Suppressor macrophage (primary cell): ENCODE results near the gene ASB5.

ENCODE experiments used
- DNase-seq, 4 experiments: peaks; one replicate each; pipeline ENCODE4 v3.0.0-alpha.2; 2020 to 2022

Gene ASB5

DNA sequence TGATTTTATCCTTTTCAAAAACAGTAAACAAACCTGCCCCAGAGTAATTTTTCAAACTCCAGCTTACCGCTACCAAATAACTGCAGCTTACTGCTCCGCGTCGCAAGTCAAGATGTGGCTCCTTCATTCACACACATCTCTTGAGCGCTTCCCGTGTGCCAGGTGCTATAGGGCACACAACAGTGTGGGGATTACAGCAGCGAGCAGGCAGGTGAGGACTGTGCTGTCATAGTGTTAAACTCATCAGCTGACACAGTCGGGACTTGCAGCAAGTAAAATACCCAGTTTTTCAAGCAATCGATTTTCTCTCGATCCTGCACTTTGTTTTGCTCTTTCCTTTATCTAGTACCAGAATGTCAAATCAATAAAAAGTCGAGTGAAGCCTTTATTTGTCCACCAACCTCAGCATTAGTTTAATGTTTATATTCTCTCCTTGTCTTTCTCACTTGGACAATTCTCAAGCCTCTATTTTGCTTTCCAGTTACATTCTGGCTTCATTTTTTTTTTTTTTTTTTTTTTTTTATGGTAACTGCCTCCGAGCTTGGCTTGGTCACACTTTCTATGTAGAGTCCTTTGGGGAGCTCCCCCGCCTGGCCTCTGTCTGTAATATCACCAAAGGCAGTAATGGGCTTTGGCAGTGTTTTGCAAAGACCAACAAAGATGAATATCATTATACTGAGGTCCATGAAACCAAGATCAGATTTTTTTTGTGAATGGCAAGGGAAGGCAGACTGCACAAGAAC is 8.3 kb upstream of the ASB5 start:
- peak; percentile 19 to 62 (median 46) for DNase-seq

DNA sequence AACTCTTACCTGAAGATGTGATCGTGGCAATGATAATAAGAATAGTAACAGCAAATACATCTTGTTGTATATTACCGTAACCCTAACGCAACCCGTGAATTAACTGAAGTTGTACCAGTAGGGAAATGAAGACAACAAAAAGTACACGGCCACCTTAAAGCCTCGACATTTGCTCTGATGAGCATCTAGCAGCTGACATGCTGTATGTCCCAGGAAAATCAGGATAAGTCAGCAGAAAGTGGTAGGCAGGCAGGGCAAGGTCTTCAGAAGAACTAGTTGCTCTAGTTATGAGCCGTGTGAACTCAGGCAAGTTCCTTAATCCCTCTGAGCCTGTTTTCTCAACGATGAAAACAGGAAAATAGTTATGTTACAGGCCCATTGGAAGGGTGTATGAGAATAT is 7.7 kb upstream of the ASB5 start:
- no peak for DNase-seq

DNA sequence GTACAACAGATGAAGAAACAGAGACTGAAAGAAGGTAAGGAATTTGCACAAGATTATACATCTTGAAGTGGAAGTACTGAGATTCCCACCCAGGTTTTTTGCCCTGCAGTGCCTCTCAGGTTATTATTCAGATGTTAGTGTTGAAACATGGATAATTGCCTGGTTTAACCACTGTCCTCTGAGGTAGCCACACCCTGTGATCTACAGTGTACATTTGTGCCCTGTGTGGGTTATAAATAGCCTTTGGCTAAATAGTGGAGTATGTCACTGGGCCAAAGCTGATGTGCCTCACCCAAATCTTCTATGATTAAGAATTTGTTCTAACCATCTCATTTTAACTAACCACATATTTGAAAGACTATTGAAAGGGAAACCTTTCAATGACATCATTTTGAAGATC is 5.4 kb upstream of the ASB5 start:
- no peak for DNase-seq

DNA sequence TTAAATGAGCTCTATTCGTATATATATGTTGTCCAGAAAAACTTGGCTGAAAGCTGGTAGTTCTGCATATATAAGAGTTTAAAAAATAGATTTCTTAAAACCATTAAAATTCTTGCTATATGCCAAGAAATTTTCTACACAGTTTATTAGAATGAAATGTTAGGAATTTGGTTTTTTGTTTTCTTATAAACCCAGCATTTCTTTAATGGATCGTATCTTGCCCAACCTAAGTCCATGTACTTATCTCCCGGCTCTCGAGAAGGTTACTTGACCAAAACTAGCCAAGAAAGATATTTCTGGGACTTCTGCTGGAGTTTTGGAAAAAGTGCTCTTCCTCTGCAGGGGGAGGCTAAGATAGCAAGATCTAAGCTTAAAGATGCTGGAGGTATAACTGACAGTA is 4.7 kb upstream of the ASB5 start:
- no peak for DNase-seq

DNA sequence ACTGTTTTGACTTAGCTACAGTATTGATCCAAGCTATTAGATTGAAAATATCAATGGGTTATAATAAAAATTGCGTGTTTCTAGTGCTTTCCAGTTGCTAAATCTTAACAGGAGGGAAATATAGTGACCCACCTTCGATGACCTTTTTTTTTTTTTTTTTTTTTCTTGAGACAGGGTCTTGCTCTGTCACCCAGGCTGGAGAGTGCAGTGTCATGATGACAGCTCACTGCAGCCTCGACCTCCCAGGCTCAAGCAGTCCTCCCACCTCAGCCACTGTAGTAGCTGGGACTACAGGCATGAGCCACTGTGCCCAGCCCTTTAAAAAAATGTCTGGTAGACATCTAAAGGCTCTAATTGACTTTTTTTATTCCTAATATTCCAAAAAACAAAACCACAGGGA is 3.8 kb upstream of the ASB5 start:
- DNase-seq: no peak

DNA sequence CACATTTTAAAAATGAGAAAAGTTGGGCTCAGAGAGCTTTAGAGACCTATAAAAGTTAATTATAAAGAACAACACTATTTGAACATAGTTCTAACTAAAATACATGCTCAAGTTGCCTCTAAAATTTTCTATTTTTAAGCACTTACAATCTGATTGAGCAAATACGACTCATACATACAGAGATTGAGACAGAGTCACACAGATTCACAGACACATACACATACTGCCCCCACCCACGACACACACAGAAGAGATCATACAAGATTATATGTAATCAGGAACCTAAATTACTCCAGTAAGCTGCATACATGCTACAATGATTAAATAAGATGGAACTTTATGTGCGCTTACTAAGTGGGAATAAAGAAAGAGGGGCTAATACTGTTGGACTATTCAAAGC is 2.7 kb upstream of the ASB5 start:
- peak in 3 of 4 experiments; percentile 7 to 60 (median 18) for DNase-seq

DNA sequence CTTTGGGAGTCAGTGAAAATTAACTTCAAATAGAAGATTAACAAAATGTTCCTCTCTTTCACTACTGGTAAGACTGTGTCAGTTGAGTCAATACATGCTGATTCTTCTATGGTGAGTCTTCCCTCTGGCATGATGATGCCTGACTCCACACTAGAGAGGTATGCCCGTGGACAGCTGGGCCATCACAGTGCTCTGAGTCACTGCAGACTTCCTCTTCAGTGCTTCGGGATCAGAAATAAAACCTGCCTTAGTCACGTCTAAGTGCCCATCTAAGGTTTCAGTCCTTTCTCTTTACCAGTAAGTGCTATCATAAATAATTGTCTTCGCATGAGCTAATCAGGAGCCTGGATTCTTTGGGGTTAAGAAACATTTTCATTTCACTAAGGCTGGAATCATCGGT is 1.6 kb upstream of the ASB5 start:
- DNase-seq: peak; percentile 14 to 70 (median 27)

DNA sequence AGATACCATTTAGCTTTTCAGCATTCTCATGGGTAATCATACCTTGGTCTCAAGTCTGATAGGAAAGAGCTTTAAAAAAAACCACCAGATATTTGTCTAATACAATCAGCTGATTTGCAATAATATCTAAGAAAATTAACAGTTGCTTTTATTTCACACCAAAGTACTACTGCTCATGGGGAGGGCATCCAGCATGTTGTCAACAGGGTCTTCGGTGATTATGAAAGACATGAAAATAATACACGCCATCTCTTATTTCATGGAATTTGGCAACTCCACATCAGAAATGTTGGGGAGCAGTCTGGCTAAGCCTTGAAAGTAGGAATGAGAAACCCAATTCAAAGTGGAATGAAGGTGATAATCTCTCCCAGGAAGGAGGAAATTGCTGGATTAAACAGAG is 3.0 kb downstream of the ASB5 start:
- DNase-seq: no peak

DNA sequence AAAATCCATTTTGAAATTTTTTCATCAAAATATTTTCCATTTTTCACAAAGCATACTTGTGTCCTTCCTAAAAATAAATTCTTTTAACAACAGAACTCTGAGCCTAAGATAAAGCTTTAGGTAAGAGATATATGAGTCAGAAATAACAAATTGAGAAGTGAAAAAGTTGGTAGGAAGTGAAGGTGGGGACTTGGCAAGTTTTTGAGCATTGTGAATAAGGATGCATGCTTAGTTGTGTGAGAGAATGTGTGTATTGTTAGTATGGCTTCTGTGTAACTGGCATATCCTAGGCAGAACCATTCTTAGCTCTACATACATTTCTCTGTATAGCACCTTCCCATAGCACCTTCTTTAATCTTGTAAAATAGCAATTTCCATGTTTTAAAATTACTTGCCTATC is 6.8 kb downstream of the ASB5 start:
- DNase-seq: no peak

DNA sequence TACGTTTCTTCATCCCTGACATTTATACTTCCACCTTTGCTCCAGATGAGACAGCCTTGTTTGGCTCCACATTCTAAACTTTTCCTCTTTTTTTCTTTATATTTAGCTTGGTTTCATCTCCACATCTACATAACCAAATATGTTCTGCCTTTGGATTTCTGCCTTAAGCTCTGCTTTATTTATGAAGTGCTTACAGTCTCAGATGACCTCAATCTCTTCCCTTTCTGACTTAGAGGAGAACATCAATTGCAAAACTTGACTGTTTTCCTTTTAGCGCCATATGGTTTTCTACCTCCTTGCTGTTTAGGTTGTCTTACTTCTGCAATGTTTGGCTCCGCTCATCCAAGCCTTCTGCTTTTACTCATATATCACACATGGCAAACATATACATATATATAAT is 7.5 kb downstream of the ASB5 start:
- no peak for DNase-seq

DNA sequence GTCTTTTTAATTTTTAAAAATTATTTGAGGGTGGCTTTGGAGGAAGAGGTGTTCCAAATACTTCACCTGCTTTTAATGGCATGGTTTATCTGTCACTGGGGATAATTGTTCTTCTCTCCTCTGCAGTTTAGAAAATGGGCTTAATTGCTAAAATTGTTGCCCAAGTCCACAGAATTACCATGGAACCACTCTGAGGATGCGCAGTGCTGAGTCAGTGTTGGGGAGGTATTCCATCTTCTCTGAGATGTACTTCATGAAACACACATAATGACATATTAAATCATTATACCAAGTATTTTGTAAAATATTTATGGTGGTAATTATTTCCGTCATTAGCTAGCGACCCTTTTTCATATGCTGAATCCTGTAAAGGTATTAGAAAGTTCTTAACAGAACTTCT is 8.0 kb downstream of the ASB5 start:
- DNase-seq: no peak

DNA sequence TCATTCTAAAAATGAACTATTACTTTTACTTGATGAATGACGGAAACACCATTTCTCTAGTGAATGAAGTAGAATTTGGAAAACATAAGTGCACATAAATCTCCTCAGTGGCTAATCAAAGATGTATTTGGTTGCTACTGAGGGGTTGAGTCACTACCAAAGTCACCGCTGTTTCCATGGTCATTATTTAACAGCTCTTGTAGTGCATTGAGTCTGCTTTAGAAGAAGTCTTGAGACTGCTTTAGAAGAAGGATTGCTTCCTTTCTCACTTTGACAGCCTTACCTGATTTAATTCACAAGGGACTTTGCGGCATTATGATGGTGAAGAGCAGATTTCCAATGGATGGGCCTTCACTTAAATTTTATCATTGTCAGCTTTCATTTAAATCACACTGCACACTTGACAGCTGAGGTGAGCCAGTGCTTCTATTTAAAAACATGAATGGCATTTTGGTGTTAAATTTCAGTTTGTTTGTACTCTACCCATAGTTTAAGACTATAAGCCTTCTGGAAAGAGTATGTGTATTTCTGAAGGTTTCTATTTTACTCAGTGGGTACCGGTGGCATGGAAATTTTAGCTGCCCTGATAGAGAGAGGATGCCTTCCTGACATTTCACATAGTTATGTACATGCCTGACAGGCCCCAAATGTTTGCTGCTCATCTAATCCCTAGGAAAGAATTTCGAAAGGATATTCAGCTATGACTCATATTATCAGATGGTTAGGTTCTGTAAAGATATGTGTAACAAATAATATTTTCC is 9.5 kb downstream of the ASB5 start:
- no peak for DNase-seq

DNA sequence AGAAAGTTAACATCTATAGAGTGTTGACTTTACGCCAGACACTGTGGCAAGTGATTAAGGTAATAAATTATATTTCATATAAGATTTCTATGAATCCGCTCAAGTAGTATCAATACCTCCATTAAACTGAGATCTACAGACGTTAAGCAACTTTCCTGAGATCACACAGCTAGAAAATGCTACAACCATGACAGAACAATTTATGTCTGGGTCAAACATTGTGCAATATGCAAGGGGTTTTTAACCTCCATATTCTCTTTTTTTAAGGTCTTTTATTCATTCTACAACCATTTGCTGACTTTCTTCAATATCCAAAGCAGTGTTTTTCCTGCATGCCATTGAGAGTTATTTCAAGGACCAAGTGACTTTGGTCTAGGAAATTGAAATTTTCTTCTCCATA is 10.9 kb downstream of the ASB5 start:
- DNase-seq: no peak

DNA sequence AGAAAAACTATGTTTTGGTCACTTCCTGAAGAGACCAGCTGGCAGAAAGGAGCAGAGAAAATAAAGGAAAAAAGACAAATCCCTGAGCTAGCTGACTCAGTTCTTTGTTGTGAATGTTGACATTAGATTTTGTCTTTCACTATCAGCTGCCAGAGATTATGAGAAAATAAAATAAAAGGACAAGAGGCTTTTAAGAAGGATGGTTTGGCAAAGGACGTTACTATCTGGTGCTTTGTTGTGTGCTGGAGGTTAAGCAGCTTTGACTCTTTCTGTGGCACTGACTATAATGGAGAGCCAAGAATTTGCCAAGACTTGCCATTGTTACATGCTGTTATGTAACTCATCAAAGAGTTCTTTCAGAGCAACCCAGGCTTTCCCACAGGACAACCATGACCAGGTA is 12.1 kb downstream of the ASB5 start:
- no peak for DNase-seq

DNA sequence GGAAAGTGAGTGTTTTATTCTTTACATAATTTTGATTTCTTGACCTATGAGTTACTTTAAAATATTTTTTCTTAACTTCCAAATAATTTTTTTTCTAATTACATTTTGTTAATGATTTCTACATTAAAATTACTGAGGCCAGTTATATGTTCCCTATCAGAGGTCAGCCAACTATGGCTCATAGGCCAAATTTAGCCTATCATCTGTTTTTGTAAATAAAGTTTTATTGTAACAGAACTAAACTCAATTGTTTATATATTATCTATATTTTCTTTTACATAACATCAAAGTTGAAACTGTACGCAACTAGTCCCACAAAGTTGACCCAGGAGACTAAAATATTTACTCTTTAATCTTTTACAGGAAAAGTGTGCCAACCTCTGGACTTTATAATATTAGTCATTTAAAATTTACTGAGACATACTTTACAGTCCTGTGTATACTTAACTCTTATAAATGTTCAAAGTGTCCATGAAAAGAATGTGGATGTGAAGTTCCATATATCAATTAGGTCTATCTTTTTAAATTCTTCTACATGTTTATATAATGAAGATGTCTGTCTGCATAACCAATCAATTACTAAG is 26.2 kb downstream of the ASB5 start:
- DNase-seq: no peak

DNA sequence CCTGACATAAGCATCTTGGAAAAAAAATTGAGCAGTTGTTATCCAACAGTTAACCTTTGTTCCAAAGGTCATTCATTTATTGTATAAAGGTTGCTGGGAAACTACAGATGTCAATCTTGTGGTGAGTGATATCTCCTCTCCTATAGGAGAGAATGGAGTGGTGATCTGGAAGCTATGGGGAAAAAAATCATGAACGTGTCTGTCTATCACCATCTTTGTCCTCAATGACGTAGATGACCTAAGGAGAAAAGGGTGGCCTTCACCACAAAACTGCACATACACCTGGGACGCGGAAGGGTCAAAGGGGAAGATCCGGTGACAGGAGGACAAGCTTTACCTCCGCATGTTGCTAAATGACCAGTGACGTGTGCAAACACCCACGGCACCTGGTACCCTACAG is 27.3 kb downstream of the ASB5 start:
- no peak for DNase-seq

DNA sequence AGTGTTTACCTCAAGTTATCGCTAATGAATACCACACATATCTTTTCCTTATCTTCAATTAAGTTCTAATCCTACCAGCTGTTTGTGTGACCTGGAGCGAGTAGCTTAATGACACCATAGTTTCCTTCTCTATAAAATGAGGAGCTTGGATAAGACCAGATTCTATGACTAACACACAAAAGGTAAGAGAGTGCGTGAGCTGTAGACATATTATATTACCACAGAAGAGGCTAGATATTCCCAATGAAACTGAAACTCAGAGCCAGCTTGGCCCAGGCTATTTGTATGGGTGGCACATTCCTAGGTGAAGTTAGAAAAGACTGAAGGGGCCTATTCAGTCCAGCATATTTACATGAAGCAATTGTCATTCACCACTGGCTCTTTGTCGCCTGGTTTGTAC is 30.2 kb downstream of the ASB5 start:
- DNase-seq: no peak

DNA sequence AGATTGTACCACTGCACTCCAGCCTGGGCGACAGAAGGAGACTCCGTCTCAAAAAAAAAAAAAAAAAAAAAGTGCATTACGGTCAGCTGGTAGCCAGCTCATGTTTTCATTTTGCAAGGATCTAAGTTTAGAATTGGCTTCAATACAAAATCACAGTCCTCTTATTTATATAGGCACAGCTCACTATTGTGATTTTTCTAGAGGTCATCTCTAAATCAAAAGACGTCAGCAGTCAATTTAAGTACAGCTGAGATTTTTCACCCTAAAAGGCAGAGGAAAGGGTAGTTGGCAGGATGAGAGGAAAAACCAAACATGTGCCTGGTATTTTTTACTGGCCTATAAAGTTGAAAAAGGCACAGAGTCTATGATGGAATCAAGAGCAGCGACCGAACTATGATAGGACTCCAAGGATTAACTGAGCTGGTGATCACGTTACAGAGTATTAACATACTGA is 30.8 kb downstream of the ASB5 start:
- no peak for DNase-seq

DNA sequence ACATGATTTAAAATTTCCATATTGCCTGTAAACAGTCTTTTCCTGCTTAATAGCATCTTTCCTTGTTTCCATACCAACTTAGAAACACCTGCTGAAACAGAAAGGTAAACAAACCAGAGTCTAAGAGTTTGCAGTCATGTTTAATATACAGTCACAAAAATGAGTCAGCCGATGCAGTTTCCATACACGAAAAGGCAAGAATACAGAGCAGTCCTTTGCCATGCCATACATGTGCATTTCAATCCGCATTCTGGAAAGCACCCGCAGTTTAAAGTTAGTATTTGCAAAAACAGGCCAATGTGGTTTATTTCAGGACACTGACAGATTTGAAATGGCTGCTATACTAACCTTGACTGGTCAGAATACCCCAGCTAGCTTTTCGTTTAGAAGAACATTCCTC is 32.1 kb downstream of the ASB5 start:
- no peak for DNase-seq

DNA sequence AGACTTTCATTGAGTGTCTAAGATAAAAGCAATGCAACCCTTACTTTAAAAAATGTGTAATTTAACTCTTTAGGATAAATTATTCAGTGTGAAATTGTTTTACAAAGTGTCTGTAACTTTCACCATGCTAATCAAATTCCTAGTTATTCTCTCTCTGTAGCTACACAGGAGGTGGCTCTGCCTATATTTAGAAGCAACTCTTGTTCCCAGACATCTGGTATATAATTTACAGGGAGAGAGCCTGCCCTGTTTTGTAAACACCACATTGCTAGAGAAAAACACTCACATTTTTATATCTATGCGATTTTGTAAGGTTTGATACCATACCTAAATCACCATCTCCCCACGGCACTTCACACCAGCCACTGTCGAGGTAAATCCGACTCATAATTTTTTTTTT is 38.2 kb downstream of the ASB5 start:
- DNase-seq: no peak

DNA sequence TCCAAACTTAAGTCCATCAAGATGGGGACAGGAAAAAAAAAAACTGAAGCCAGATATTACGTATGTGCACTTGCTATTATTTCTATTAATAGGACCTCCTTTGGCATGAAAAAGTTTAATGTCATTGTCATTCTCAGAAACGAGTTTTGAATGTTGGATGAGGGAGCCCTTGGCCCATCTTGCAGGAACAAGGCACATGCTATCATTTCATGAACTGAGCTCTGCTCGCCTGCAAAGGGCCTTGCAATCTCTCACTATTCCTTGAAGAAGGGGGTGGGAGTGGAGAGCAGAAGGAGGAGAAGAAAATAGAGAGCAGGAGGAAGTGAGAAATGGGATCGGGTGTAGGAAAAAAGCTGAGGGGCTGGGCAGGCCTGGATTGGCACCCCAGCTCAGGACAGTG is 39.4 kb downstream of the ASB5 start:
- DNase-seq: no peak

DNA sequence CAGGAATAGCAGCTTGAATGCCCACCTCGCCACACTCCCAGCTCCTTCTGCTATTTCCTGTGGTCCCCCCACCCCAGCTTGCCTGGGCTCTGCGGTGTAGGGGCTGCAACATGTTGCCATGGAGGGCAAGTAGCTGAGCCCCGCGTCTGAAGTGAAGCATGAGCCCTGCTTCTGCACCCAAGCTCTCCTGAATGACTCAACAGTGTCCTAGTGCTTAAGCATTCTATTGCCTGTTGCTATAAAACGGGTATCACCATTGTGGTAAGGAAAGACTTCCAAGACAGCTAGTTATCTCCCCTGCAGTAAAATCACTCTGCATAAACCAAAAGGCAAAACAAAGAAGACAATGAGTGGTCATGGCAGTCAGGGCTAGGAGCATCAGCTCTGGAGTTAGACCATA is 42.3 kb downstream of the ASB5 start:
- DNase-seq: no peak

DNA sequence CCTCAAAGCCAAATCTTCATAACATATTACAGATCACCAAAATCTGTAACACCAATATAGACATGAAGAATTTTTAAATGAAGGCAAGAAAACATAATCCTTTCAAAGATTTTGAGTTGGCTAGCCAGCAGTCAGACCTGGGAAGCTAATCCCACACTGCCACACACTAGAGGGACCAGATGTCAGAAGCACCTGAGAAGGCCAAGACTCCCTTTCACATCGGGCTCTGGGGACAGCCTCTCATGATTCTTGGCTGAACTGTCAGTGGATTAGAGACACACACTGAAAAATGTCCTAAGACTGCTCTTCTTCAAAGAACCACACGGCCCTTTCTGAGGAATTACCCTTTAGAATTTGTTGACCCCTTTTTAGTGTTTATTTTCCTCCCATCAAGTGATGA is 45.5 kb downstream of the ASB5 start:
- no peak for DNase-seq

DNA sequence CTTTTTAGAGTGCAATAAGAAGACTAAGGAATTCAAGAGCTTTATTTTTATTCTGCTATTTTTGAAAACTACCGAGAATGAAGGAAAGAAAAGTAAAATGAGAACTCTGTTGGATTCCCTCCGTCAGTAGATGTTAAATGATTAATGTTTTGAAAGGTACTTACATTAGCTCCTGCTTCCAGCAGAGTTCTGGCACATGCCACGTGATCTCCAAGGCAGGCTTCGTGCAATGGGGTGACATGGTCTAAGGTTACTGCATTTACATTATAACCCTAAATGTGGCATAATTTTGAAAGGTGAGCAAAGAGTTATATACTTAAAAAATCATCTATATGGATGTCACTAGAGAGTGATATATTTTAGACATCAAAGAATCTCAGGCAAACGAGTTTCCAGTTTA is 46.9 kb downstream of the ASB5 start:
- DNase-seq: no peak
